HEK293 (cell line): ENCODE results near the gene DPYSL4.

Experiments
- INSM2 ChIP-seq: fragments of 450-650 bp; formaldehyde crosslinking; IDR thresholded peaks from 2 replicates; pipeline ENCODE4 v1.5.1; 2016; ENCODE audit warnings: missing biosample characterization, missing genetic modification characterization
- KLF16 ChIP-seq: fragments of 450-650 bp; formaldehyde crosslinking; IDR thresholded peaks from 2 replicates; pipeline ENCODE4 v1.5.1; 2017; ENCODE audit warnings: missing biosample characterization, missing genetic modification characterization
- TSHZ1 ChIP-seq: fragments of 450-650 bp; formaldehyde crosslinking; IDR thresholded peaks from 2 replicates; pipeline ENCODE4 v1.5.1; 2016; ENCODE audit warnings: missing biosample characterization, missing genetic modification characterization, borderline replicate concordance
- ZNF138 ChIP-seq: fragments of 450-650 bp; formaldehyde crosslinking; IDR thresholded peaks from 2 replicates; pipeline ENCODE4 v1.5.1; 2016; ENCODE audit warnings: missing biosample characterization, missing genetic modification characterization, borderline replicate concordance
- ZNF248 ChIP-seq: fragments of 450-650 bp; formaldehyde crosslinking; IDR thresholded peaks from 2 replicates; pipeline ENCODE4 v1.5.1; 2017; ENCODE audit warnings: missing biosample characterization, missing genetic modification characterization
- ZNF274 ChIP-seq, 2 experiments: fragments of 200-500 bp in 1 of 2; fragments of 450-650 bp in 1 of 2; sonication (Bioruptor generic) in 1 of 2; formaldehyde crosslinking in 1 of 2; IDR thresholded peaks; 2 replicates each; pipeline versions ENCODE4 v1.5.1 to v1.6.1; 2014 to 2016; ENCODE audit warnings: borderline replicate concordance in 1 of 2, inconsistent platforms in 1 of 2, low read length in 1 of 2, missing biosample characterization in 1 of 2, missing genetic modification characterization in 1 of 2

GRCh38 chr10:132195366-132196075 lies 8.8 kb downstream of the DPYSL4 start:
- TF ChIP-seq TSHZ1 (tag by site-specific recombination) (no peak), ZNF248 (no peak), ZNF274 (IDR thresholded peaks at IDR 0.05; ENCODE audit: low read length) (no peak), ZNF274 (tag by site-specific recombination; IDR thresholded peaks at IDR 0.05; ENCODE audit: borderline replicate concordance) (no peak), ZNF138 (tag by site-specific recombination) (no peak), KLF16 (tag by site-specific recombination) (no peak), INSM2 (tag by site-specific recombination) (no peak)
